Suprapubic skin (tissue), 4 donors: ENCODE measurements around the gene MAGEF1.

ENCODE experiments used
- EP300 ChIP-seq: sonication (generic); formaldehyde crosslinking; IDR thresholded peaks from one replicate; pipeline ENCODE4 v1.6.1; 2017; ENCODE audit warnings: antibody characterized with exemption
- POLR2A ChIP-seq, 2 donors: fragments of 450-650 bp; IDR thresholded peaks; one replicate each; pipeline ENCODE4 v1.6.1; 2017; ENCODE audit warnings: antibody characterized with exemption in 2 of 2, mild to moderate bottlenecking in 2 of 2, moderate library complexity in 2 of 2
- POLR2AphosphoS5 ChIP-seq, 3 donors: sonication (generic); formaldehyde crosslinking; IDR thresholded peaks; one replicate each; pipeline ENCODE4 v1.6.1; 2017; ENCODE audit warnings: antibody characterized with exemption in 3 of 3
- TF ChIP-seq, protein P1 (sequence below), 2 donors: fragments of 200-600 bp in 1 of 2; fragments of 450-650 bp in 1 of 2; sonication (generic) in 1 of 2; IDR thresholded peaks; one replicate each; pipeline ENCODE4 v1.5.1; 2016 to 2019; ENCODE audit warnings: antibody characterized with exemption in 2 of 2, mild to moderate bottlenecking in 1 of 2, moderate library complexity in 1 of 2

DNA sequence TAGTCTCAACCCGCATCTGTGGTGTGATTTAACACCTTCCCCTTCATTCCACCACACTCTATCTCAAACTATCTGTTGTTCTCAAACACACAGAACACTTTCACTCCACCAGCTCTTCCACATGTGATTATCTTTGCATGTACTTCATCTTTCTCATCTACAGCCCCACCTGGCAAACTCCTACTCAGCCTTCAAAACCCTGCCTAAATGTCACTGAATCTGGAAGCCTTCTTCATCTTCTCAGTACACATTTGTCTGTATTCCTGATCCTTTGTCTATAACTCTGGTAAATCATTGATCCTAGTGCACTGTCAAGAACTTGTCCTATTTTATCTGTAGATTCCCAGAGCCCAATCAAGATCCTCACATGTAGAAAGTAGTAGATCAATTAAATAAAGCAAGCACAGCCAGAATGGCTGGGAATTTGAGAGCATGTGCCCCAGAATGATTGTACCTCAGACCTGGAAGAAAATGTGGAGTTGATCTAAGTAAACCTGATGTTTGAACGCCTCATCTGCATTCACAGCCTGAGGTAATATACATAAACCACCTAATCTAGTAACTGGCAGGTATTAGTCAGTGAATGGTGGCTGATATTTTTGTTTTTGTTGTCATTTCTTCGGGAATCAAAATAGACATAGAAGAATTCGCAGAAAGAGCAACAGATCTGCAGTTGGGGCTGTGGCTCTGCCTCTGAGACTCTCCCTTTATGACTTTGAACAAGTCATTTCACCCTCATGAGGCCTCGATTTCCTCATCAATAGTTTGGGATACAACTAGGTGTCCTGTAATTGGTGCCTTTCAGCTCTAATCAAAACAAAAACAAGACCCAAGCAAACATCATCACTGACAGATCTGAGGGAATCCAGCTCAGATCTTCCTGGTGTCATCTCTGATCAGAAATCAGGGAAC lies 28.0 kb upstream of the MAGEF1 start:
- TF ChIP-seq, protein P1, sequence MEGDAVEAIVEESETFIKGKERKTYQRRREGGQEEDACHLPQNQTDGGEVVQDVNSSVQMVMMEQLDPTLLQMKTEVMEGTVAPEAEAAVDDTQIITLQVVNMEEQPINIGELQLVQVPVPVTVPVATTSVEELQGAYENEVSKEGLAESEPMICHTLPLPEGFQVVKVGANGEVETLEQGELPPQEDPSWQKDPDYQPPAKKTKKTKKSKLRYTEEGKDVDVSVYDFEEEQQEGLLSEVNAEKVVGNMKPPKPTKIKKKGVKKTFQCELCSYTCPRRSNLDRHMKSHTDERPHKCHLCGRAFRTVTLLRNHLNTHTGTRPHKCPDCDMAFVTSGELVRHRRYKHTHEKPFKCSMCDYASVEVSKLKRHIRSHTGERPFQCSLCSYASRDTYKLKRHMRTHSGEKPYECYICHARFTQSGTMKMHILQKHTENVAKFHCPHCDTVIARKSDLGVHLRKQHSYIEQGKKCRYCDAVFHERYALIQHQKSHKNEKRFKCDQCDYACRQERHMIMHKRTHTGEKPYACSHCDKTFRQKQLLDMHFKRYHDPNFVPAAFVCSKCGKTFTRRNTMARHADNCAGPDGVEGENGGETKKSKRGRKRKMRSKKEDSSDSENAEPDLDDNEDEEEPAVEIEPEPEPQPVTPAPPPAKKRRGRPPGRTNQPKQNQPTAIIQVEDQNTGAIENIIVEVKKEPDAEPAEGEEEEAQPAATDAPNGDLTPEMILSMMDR (IDR thresholded peaks at IDR 0.05) = no peak
- TF ChIP-seq POLR2AphosphoS5 (IDR thresholded peaks at IDR 0.05) (no peak), POLR2A (IDR thresholded peaks at IDR 0.05) (no peak), EP300 (no peak)
